Measurements from ENCODE around the gene TFAP2A. TPM values are rescaled to one million over a fixed set of nuclear protein-coding genes. Genes with fewer than 3 reads are reported as not detected.

TFAP2A gene
- total RNA-seq, 2 experiments from 2014 or later: 0.18 to 0.21 TPM

DNA sequence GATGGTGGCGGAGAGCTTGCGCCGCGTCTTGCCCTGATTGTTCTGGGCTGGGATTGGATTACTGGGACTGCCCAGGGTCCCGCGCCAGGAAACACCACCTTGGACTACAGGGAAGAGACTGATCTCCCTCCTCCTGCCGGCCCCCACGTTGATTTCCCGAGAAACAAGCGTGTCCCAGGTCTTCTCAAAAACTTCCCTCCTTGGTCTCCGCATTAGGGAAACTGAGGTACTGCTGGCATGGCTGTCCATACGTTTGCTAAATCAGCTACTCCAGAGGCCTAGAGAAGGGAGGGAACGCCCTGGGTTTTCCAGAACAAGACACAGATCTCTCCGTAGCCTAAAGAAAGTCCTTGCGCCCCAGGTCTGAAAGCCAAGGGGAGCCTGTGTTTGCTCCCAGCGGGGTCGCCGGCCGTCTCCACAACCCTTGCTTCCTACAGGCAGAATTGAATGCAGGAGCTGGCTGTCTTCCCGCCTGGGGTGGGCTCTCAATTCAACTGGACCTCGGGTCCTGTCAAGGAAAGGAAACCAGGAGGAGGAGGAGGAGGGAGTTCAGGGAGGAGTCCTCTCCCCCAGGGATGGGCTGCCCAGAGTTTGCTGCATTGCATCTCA, 29.2 kb downstream of the TFAP2A start:
- Mint-ChIP-seq H3K27me3 (peaks cover 95% of the 10 kb centered on the region), H3K27ac (no peak overlapping the region), H3K4me1 (no peaks in the 10 kb centered on the region), H3K4me3 (no peak overlapping the region), H3K9me3 (ENCODE audit: low read depth) (peaks cover 4% of the 10 kb centered on the region), H3K36me3 (peaks cover 21% of the 10 kb centered on the region)
- no peak for DNase-seq
- ATAC-seq: no peak
- CTCF ChIA-PET: no interaction called here

- DNase-seq (no peak), ATAC-seq (no peak)
- Mint-ChIP-seq H3K27me3 (peaks cover 94% of the 10 kb centered on the region), H3K36me3 (peaks cover 16% of the 10 kb centered on the region), H3K27ac (peak overlapping the region; percentile 37), H3K4me3 (peak overlapping the region; percentile 24), H3K4me1 (no peaks in the 10 kb centered on the region), H3K9me3 (ENCODE audit: low read depth) (peaks cover 2% of the 10 kb centered on the region)
- CTCF ChIA-PET: interaction anchor here (1.3 kb wide), 1 partner anchor 29 kb away, joined by 4 read pairs; no protein-coding TSS in a partner anchor
Measured at GRCh38 chr6:10384610-10385523, 30.0 kb downstream of the TFAP2A start.

GRCh38 chr6:10384091-10384609, 30.7 kb downstream of the TFAP2A start:
- no peaks in the 10 kb centered on the region for H3K4me1 Mint-ChIP-seq
- ATAC-seq: no peak
- CTCF ChIA-PET: interaction anchor here (1.3 kb wide), 1 partner anchor 30 kb away, joined by 4 read pairs; no protein-coding TSS in a partner anchor
- peak overlapping the region; percentile 37 for H3K27ac Mint-ChIP-seq
- H3K36me3 Mint-ChIP-seq: peaks cover 14% of the 10 kb centered on the region
- peaks cover 86% of the 10 kb centered on the region for H3K27me3 Mint-ChIP-seq
- peak overlapping the region; percentile 24 for H3K4me3 Mint-ChIP-seq
- no peak for DNase-seq
- H3K9me3 Mint-ChIP-seq (ENCODE audit: low read depth): peaks cover under 1% of the 10 kb centered on the region

DNA sequence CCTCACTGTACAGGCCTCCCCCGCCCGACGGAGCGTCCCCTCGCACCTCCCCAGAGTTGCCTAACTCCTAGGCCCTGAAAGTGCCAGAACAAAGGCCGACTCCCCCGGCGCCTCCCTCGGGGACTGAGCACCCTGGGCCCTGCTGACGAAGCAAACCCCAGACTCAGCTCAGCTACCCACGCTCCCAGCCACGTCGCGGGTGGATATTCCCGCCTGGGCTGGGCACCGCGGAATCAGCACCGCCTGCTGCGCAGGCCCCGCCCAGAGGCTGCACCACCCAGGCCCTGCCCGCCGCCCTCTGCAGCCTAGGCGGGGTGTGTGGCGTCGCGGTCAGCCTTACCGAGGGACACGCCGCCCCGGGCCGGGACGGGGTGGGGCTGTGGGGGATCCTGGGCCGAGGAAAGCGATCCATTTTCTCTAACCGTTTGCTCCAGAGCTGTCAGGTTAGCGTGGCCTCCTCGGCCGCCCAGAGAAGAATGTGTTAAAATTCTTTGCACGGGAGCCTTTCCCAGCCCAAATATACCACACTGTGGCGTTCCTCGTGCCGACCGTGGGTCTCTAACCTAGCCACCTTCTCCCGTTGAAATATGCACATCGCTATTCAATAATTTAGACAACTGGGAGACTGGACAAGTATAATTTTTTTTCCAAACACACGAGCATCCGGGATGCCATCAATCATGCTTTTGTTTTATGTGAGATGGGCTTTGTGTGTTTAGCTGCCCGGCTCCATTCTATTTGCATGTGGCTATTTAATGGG, 31.4 kb downstream of the TFAP2A start:
- CTCF ChIA-PET: interaction anchor here (1.3 kb wide), 1 partner anchor 31 kb away, joined by 4 read pairs; no protein-coding TSS in a partner anchor
- peak overlapping the region; percentile 11 for H3K27ac Mint-ChIP-seq
- no peak for ATAC-seq
- no peaks in the 10 kb centered on the region for H3K9me3 Mint-ChIP-seq (ENCODE audit: low read depth)
- H3K36me3 Mint-ChIP-seq: peaks cover 14% of the 10 kb centered on the region
- no peaks in the 10 kb centered on the region for H3K4me1 Mint-ChIP-seq
- peaks cover 80% of the 10 kb centered on the region for H3K27me3 Mint-ChIP-seq
- no peak for DNase-seq
- no peak overlapping the region for H3K4me3 Mint-ChIP-seq

GRCh38 chr6:10382728-10383330, 32.0 kb downstream of the TFAP2A start:
- Mint-ChIP-seq H3K4me3 (no peak overlapping the region), H3K27ac (peak overlapping the region; percentile 10)
- CTCF ChIA-PET: no interaction called here

GRCh38 chr6:10382322-10382721, 32.6 kb downstream of the TFAP2A start:
- Mint-ChIP-seq H3K27me3 (peaks cover 70% of the 10 kb centered on the region), H3K27ac (peak overlapping the region; percentile 24), H3K36me3 (peaks cover 14% of the 10 kb centered on the region), H3K4me3 (no peak overlapping the region), H3K4me1 (no peaks in the 10 kb centered on the region), H3K9me3 (ENCODE audit: low read depth) (no peaks in the 10 kb centered on the region)
- ATAC-seq: no peak
- CTCF ChIA-PET: no interaction called here
- DNase-seq: no peak

More at GRCh38 chr6:10382728-10383330, 32.0 kb downstream of the TFAP2A start:
- peaks cover 14% of the 10 kb centered on the region for H3K36me3 Mint-ChIP-seq
- ATAC-seq (no peak), DNase-seq (no peak)
- H3K4me1 Mint-ChIP-seq: no peaks in the 10 kb centered on the region
- peaks cover 75% of the 10 kb centered on the region for H3K27me3 Mint-ChIP-seq
- H3K9me3 Mint-ChIP-seq (ENCODE audit: low read depth): no peaks in the 10 kb centered on the region

GRCh38 chr6:10381830-10382208, 33.1 kb downstream of the TFAP2A start:
- CTCF ChIA-PET: no interaction called here
- Mint-ChIP-seq H3K9me3 (ENCODE audit: low read depth) (no peaks in the 10 kb centered on the region), H3K36me3 (peaks cover 14% of the 10 kb centered on the region), H3K27ac (peak overlapping the region; percentile 24), H3K4me3 (no peak overlapping the region), H3K4me1 (no peaks in the 10 kb centered on the region), H3K27me3 (peaks cover 66% of the 10 kb centered on the region)
- ATAC-seq: no peak
- DNase-seq: no peak

- CTCF ChIA-PET: no interaction called here
- H3K4me3 Mint-ChIP-seq: no peak overlapping the region
- DNase-seq (no peak), ATAC-seq (no peak)
- H3K4me1 Mint-ChIP-seq: no peaks in the 10 kb centered on the region
- no peak overlapping the region for H3K27ac Mint-ChIP-seq
- peaks cover 14% of the 10 kb centered on the region for H3K36me3 Mint-ChIP-seq
- peaks cover 60% of the 10 kb centered on the region for H3K27me3 Mint-ChIP-seq
- no peaks in the 10 kb centered on the region for H3K9me3 Mint-ChIP-seq (ENCODE audit: low read depth)
Measured at GRCh38 chr6:10381133-10381829, 33.6 kb downstream of the TFAP2A start.

DNA sequence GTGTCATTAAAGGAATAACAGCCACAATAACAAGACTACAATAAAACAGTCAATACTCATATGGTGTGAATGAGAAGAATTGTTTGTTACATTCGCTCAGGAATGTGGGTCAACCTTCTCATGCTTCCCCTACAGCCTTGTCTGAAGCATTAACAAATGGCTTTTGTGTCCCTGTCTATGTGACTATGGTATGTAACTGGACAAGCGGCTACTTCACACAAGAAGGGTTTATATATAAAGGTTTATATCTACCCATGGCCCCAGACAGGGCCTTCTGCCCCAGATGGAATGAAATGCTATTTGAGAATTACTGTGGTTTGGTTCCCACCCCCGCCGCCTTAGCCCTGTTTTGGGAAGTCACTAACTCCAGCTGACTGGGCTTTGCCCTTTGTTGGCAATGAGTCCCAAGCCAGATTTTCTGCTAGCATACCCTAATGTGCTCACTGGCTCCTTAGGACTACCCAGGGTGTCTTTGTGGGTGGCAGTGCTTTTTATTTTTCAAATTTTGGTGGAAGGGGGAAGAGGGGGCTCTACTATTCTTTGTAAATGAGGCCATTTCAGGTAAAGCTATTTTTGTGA, 39.4 kb downstream of the TFAP2A start:
- Mint-ChIP-seq H3K27ac (no peak overlapping the region), H3K4me1 (no peaks in the 10 kb centered on the region), H3K9me3 (ENCODE audit: low read depth) (no peaks in the 10 kb centered on the region), H3K36me3 (no peaks in the 10 kb centered on the region), H3K27me3 (peaks cover 5% of the 10 kb centered on the region), H3K4me3 (no peak overlapping the region)
- CTCF ChIA-PET: no interaction called here
- ATAC-seq: no peak
- no peak for DNase-seq

DNA sequence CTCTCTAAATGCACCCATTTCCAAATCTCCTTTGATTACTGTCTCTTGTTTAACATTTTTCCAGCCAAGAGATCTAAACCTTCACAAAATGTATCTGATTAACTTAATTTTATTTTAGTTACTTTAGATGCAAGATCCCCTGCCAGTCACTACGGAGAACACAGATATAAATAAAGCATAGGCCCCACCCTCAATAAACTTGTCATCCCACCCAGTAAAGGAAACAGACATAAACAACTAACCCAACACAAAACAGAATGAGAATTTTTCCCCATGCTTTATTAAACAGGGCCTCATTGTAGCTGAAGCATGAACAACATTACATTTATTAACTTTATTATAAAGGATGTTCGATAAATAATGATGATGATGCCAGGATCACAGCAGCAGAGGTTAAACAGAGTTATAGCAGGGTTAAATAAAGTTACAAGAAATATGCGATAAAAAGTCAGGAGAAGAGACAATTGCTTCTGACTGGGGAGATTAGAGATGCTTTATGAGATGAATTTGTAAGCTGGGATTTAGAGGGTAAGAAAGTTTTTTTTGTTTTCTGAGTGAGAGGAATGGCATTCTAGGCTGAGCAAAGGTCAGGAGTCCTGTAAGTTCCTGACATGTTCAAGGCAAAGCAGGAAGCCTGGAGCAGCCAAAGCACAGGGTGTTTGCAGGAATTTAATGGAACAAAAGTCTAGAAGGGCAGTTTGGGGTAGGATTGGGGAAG, 41.1 kb downstream of the TFAP2A start:
- no peaks in the 10 kb centered on the region for H3K9me3 Mint-ChIP-seq (ENCODE audit: low read depth)

DNA sequence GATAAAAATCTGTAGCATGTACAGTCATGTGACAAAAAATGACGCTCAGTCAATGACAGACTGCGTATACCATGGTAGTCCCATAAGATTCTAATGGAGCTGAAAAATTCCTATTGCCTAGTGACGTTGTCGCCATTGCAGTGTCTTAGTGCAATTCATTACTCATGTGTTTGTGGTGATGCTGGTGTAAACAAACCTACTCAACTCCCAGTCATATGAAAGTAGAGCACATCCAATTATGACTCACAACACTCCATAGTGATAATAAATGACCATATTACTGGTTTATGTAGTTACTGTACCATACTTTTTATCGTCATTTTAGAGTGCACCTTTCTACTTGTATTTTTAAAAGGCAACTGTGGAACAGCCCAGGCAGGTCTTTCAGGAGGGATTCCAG, 45.0 kb downstream of the TFAP2A start:
- Mint-ChIP-seq H3K9me3 (ENCODE audit: low read depth) (peaks cover 1% of the 10 kb centered on the region), H3K4me3 (no peak overlapping the region), H3K4me1 (no peaks in the 10 kb centered on the region), H3K27ac (no peak overlapping the region), H3K27me3 (no peaks in the 10 kb centered on the region), H3K36me3 (no peaks in the 10 kb centered on the region)
- CTCF ChIA-PET: no interaction called here
- no peak for DNase-seq
- no peak for ATAC-seq

More for the DNA sequence above, 41.1 kb downstream of the TFAP2A start:
- ATAC-seq (no peak), DNase-seq (no peak)
- CTCF ChIA-PET: no interaction called here
- H3K4me3 Mint-ChIP-seq: no peak overlapping the region
- no peaks in the 10 kb centered on the region for H3K4me1 Mint-ChIP-seq
- no peak overlapping the region for H3K27ac Mint-ChIP-seq
- no peaks in the 10 kb centered on the region for H3K27me3 Mint-ChIP-seq
- no peaks in the 10 kb centered on the region for H3K36me3 Mint-ChIP-seq

- H3K36me3 Mint-ChIP-seq: no peaks in the 10 kb centered on the region
- H3K4me3 Mint-ChIP-seq: no peak overlapping the region
- DNase-seq (no peak), ATAC-seq (no peak)
- CTCF ChIA-PET: no interaction called here
- no peaks in the 10 kb centered on the region for H3K4me1 Mint-ChIP-seq
- no peaks in the 10 kb centered on the region for H3K27me3 Mint-ChIP-seq
- H3K9me3 Mint-ChIP-seq (ENCODE audit: low read depth): peaks cover 5% of the 10 kb centered on the region
- no peak overlapping the region for H3K27ac Mint-ChIP-seq
Measured at GRCh38 chr6:10368861-10369260, 46.0 kb downstream of the TFAP2A start.

All from activated CD8-positive, alpha-beta memory T cell treated with anti-CD3 and anti-CD28 coated beads, Interleukin-2, amount 10 ng/mL, durations not matched to agents 7 days and 5 days (primary cell).